GM13976 (cell line): ENCODE data around the gene RUNX2.

Experiments
- DNase-seq: peaks from one replicate; pipeline ENCODE4 v3.0.0; 2012; ENCODE audit warnings: low spot score
- CTCF ChIP-seq: IDR thresholded peaks from 2 replicates; pipeline ENCODE4 v1.5.1; 2012; ENCODE audit warnings: borderline replicate concordance, mild to moderate bottlenecking; ENCODE audit not compliant: insufficient read depth; ENCODE audit errors: extremely low read depth, missing control alignments, control extremely low read depth
- in situ Hi-C: fragments of 300-500 bp; cut with MboI; formaldehyde crosslinking; loops from one replicate; pipeline ENCODE4 v1.12.0; 2022; ENCODE audit warnings: low sequenced_read_pairs, mixed read lengths, inconsistent platforms; ENCODE audit not compliant: unreplicated experiment

Gene RUNX2

DNA sequence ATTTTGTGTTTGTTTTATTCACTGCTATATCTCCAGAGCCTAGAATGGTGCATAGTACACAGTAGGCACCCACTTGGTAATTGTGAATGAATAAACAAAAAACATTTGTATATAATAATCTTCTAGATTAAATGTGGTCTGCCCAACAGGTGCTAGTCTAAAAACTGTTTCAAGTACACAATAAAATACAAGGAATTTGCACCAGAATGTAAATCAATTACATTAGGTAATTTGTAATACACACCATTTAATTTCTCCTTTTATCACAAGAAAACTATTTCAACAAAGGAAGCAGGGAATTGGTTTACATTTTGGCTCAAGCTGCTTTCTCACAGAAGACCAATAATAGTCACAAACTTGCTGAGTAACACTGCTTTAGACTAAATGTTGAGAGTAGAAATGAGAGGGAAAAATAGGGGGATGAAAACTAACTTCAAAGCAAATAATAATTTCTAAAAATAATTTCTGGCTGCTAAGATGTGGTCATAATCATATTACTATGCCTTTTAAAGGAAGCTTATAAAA, 22.1 kb downstream of the RUNX2 start:
- in situ Hi-C loops: no loop called here
- no peak for TF ChIP-seq CTCF
- DNase-seq: no peak

DNA sequence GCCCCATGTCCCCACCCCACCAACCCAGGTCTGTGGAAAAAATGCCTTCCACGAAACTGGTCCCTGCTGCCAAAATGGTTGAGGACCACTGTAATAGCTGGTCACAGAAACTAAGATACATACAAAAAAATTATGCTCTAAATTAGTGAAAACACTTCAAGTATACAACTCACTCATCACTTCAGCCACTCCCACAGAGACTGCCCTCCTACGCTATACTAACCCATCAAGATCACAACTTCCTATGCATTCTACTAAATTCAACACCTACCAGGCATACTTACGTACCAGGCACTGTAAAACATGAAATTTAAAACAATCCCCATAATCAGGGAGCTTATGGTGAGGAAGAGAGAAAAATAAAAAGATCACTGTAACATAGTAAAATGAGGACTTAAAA, 22.9 kb downstream of the RUNX2 start:
- in situ Hi-C loops: no loop called here
- DNase-seq: no peak

DNA sequence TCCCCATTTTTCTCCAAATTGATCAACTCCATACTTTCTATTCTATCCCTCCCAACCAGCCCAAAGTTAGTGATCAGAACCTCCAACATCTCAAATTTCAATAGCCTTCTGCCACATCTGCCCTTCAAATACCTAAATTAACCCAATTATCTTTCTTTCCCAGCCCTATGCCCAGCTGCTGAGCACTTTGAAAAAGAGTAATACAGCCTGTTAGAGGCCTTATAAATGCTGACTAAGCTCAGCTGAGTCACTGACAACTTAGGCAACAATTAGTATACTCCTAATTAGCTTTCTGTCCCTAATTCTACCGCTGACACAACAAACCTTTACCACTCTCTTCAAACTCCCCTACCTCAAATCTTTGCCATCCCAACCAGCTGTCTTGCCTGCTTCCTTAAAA, 23.5 kb downstream of the RUNX2 start:
- DNase-seq: no peak
- in situ Hi-C loops: no loop called here
- TF ChIP-seq CTCF: no peak

More for the DNA sequence above, 22.9 kb downstream of the RUNX2 start:
- TF ChIP-seq CTCF: no peak

GRCh38 chr6:45353654-45354053, 25.5 kb downstream of the RUNX2 start:
- no peak for DNase-seq
- in situ Hi-C loops: no loop called here
- TF ChIP-seq CTCF: no peak

- TF ChIP-seq CTCF: no peak
- in situ Hi-C loops: no loop called here
- DNase-seq: no peak
Observed at GRCh38 chr6:45364466-45364865, 36.3 kb downstream of the RUNX2 start.

DNA sequence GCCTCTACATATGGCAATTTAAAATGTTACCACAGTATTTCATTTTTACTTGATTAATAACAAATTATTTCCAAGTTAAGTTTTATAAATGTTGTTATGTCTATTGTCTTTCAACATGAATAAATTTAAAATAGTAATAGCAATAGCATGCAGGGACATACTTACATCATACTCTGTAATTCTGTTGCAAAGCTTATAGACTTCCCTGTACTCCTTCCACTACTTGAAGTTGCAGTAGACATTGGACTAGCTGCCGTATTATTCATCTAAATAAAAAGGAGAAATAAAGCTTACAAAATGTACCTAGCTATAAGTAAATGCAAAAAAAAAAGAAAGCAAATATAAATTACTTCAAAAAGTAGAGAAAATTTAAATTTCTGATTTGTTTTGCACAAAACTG, 36.9 kb downstream of the RUNX2 start:
- no peak for DNase-seq
- no peak for TF ChIP-seq CTCF
- in situ Hi-C loops: no loop called here

DNA sequence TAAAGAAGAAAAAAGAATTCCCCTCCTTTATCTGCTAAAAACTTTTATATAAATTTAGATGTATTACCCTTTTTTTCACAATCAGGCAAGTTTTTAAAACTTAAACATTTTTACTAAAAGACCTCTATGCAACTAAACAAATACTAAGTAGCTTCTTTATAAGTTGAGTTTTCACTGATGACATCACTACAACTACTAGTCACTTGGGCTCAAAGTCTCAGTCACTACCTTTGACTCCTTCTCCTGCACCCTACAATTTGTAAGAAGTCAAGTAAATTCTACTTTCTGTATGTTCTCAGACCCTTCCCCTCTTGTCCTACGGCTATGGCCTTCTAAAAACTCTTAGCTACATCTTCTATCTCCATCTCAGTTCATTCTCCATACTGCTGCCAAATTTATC, 38.4 kb downstream of the RUNX2 start:
- no peak for DNase-seq
- no peak for TF ChIP-seq CTCF
- in situ Hi-C loops: no loop called here
